Fibroblast of skin of left quadriceps (primary cell): ENCODE results near the gene PLCL1.

Experiments used
- DNase-seq, 2 experiments: peaks; one replicate each; pipeline ENCODE4 v3.0.0-alpha.2; 2013; ENCODE audit warnings: low read depth in 2 of 2

The PLCL1 gene

GRCh38 chr2:197885587-197885986, 81.2 kb downstream of the PLCL1 start:
- no peak for DNase-seq

GRCh38 chr2:197888321-197888720, 83.9 kb downstream of the PLCL1 start:
- DNase-seq = no peak

DNA sequence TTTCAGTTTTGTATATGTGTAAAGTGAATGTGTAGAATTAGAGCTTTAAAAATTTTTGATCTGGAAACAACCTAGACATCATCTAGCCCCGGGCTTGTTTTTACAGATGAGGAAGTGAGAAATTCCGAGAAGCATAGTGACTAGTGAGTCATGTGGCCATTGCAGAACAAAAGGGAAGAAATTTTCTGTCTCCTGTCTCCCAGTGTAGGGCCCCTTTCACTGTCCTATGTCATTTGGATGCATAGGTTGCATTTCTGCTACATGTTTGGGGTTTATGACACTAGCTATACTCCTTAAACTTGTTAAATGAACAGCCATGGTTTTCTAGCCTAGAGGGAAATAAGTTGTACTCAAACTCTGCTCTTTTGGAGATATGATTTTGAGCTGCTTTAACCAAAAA, 84.6 kb downstream of the PLCL1 start:
- no peak for DNase-seq

DNA sequence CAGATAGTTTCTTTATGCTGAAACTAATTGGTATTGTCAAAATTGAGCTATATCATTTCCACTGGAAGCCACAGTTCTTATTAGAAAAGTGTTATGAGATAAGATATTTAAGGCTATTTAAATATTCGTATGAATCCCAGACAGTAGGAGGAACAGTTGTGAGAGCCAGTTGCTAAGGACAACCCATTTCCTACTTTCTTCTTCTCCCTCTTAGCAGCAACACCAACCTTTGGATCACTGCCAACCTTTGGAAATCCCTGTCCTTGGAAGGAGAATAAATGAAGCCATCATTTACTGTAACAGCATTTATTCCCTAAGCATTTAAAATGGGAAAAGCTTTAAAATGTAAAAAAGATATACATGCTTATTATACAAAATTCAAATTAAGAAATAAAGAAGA, 85.8 kb downstream of the PLCL1 start:
- DNase-seq = no peak

DNA sequence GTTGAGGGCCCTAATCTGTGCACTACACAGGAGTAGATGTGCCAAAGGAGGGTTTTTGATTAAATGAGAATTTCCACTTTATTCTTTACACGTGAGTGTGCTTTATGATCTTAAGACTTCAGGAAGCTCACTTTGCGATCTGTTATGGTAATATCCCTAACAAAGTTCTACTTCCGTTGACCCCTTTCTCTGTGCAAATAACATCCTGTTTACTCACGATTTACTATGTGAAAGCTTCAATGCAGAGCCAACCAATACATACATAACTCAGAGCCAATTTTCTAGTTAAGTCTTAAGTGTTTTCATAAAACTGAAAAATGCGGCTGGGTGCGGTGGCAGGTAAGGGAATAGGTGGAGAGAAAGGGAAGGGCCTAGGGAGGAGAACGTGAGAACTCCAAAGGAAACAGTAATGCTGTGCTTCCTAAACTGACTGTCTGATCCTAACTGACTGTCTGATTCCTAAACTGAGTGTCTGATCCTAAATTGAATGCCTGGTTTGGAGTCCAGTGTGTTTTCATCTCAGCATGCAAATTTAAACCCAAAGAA, 87.6 kb downstream of the PLCL1 start:
- no peak for DNase-seq

GRCh38 chr2:197893403-197894177, 89.2 kb downstream of the PLCL1 start:
- no peak for DNase-seq

- no peak for DNase-seq
These were observed 90.4 kb downstream of the PLCL1 start for GRCh38 chr2:197894751-197895274.

DNA sequence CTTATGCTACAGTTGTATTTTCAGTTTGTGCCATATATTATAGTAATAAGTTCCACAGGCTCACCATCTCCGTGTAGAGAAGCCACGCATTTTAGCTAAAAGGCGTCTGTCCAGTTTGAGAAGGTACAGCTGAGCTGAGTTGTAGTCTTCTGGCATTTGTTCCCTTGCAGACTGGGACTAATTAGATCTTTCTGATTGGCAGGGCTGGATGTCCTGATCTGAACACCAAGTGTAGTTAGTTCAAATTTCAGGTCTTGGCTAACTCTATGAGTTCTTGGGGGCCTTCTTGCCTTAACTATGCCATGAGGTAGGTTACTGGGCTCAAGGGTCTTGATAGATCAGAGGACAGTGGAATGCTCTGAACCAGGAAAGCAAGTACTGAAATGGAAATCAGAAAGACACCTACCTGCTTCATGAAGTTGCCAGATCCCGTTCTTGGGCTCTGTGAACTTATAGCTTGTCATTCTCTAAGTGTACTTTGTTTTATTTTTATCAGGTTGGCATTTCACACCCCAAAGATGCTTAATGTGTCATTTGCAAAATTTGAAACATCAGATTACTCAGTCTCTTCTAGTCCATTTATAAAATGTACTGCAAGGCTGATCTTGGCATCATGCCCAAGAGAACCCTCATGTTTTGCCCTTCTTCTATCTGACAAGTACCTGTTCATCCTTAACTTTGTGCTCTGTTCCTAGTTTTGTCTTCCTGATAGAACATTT, 93.7 kb downstream of the PLCL1 start:
- no peak for DNase-seq

GRCh38 chr2:197904446-197904845, 100.1 kb downstream of the PLCL1 start:
- DNase-seq = no peak

DNA sequence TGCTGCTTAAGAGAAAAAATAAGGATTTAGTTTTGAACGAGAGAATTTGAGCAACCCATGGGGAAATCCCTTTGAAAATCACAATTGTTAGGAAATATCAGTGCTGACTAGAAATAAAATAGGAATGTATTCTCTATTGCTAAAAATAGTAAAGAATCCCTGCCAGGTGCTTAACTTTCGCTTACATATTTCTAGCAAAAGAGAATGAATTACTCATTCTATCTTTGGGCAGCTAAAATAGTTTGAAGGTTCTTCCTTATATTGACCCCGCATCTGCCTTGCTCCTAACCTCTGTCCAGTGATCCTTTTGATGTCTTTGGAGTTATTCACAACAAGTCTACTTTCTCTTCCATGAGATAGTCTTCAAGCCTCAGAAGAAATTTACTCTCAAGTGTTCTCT, 103.8 kb downstream of the PLCL1 start:
- DNase-seq = no peak

GRCh38 chr2:197908990-197909776, 104.8 kb downstream of the PLCL1 start:
- peak; percentile 82 to 83 for DNase-seq

GRCh38 chr2:197911667-197912066, 107.3 kb downstream of the PLCL1 start:
- DNase-seq = no peak

DNA sequence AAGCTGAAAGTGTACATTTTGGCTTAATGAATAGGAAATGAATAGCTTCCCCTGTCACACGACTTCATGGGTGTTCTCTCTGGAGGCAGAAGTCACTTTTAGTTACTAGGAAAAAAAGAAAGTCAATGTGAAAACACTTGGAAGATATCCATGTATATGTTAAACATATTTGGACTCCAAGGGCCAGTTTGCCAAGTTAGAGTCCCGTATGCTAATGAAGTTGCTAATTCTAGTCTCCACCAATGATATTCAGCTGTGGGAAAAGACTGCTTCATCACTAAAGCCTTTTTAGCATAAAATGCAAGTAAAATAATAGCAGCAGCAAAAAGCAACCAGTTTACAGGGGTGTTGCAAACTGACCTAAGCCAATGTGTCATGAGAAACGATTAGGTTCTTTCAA, 108.7 kb downstream of the PLCL1 start:
- DNase-seq = no peak

GRCh38 chr2:197914778-197915177, 110.4 kb downstream of the PLCL1 start:
- DNase-seq = no peak

- peak; percentile 68 for DNase-seq
These were observed 111.3 kb downstream of the PLCL1 start for GRCh38 chr2:197915548-197916265.

GRCh38 chr2:197919487-197919886, 115.1 kb downstream of the PLCL1 start:
- no peak for DNase-seq

DNA sequence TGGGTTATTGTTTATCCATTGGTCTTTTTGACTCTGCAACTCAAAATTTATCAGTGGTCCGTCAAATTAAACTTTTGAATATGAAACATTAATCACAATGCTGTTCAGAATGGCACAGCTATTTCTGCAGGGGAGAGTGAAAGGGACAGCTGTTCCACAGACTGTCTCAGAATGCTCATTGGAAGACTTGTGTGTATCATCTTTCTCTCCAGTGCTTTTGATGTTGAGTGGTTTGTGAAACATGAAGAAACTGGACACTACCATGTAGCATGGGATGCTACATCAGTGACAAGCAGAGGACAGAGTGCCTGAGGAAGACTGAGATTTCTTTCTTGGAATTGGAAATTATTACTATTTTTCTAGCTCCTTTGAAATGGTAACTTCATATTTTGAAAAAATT, 115.7 kb downstream of the PLCL1 start:
- no peak for DNase-seq

DNA sequence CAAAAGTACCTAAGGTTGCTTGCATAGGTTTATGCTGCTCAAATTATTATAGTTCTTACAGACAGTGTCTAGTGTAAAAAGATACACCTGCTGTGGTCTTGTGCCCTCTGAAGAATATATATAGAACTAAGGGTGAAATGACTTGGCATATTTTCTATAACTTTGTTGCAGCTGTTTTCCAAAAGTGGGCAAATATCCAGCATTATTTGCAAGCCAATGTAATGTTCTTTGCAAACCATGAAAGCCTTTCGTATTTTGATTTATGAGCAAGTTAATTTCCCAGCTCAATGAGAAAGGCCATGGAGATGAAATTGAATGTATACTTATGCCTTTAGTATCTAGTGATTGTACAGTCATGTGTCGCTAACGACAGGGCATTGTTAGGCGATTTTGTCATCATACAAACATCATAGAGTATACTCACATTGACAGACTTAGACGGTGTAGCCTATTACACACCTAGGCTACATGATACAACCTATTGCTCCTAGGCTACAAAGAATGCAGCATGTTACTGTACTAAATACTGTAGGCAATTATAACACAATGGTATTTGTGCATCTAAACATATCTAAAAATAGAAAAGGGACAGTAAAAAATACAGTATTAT, 116.3 kb downstream of the PLCL1 start:
- DNase-seq = no peak

- no peak for DNase-seq
These were observed 120.1 kb downstream of the PLCL1 start for GRCh38 chr2:197924483-197924882.

GRCh38 chr2:197925204-197925603, 120.8 kb downstream of the PLCL1 start:
- DNase-seq = no peak

GRCh38 chr2:197925976-197926375, 121.6 kb downstream of the PLCL1 start:
- DNase-seq = no peak
